GM18502 (cell line): Measurements from ENCODE around the gene MAP3K4.
"Not testable (repeated sequence)": the region's sequence is repeated elsewhere in the genome, so short reads cannot be mapped to it uniquely, and the experiment has no call there.

Experiments used
- ATAC-seq: cut with Tn5 transposase; IDR thresholded peaks from one replicate; pipeline ENCODE4 v1.9.1; 2021; ENCODE audit warnings: mild to moderate bottlenecking; ENCODE audit not compliant: unreplicated experiment, poor library complexity

The MAP3K4 gene

GRCh38 chr6:161111261-161111660 lies 119.7 kb downstream of the MAP3K4 start:
- ATAC-seq, result no peak

- no peak for ATAC-seq
Measured at GRCh38 chr6:161115468-161115867, 123.9 kb downstream of the MAP3K4 start.

GRCh38 chr6:161116554-161116953 lies 125.0 kb downstream of the MAP3K4 start:
- no peak for ATAC-seq

- ATAC-seq, result no peak
Measured at GRCh38 chr6:161117308-161117707, 125.7 kb downstream of the MAP3K4 start.

- ATAC-seq, result no peak
Measured at GRCh38 chr6:161117942-161118341, 126.4 kb downstream of the MAP3K4 start.

GRCh38 chr6:161123319-161123718 lies 131.8 kb downstream of the MAP3K4 start:
- ATAC-seq, result not testable (repeated sequence)

- ATAC-seq, result no peak
Measured at GRCh38 chr6:161125591-161125990, 134.0 kb downstream of the MAP3K4 start.

GRCh38 chr6:161127071-161127740 lies 135.6 kb downstream of the MAP3K4 start:
- no peak for ATAC-seq

- ATAC-seq, result no peak
Measured at GRCh38 chr6:161128230-161128629, 136.7 kb downstream of the MAP3K4 start.

- no peak for ATAC-seq
Measured at GRCh38 chr6:161128680-161129196, 137.2 kb downstream of the MAP3K4 start.

GRCh38 chr6:161130541-161130940 lies 139.0 kb downstream of the MAP3K4 start:
- no peak for ATAC-seq

- no peak for ATAC-seq
Measured at GRCh38 chr6:161130967-161131766, 139.6 kb downstream of the MAP3K4 start.

- no peak for ATAC-seq
Measured at GRCh38 chr6:161132384-161132783, 140.8 kb downstream of the MAP3K4 start.

GRCh38 chr6:161133963-161134362 lies 142.4 kb downstream of the MAP3K4 start:
- no peak for ATAC-seq

- ATAC-seq, result no peak
Measured at GRCh38 chr6:161134550-161135298, 143.2 kb downstream of the MAP3K4 start.

GRCh38 chr6:161135695-161136591 lies 144.4 kb downstream of the MAP3K4 start:
- ATAC-seq, result peak; percentile 53

- no peak for ATAC-seq
Measured at GRCh38 chr6:161136655-161137054, 145.1 kb downstream of the MAP3K4 start.

GRCh38 chr6:161137320-161137719 lies 145.8 kb downstream of the MAP3K4 start:
- no peak for ATAC-seq

- ATAC-seq, result no peak
Measured at GRCh38 chr6:161137839-161138542, 146.4 kb downstream of the MAP3K4 start.
